Activated CD4-positive, alpha-beta T cell treated with anti-CD3 and anti-CD28 coated beads, Interleukin-2, amount 50 U/mL, for 1 hour (primary cell): ENCODE measurements around the gene AQR.
"Not testable (repeated sequence)": the region's sequence is repeated elsewhere in the genome, so short reads cannot be mapped to it uniquely, and the experiment has no call there.

Source experiments
- DNase-seq: peaks from one replicate; pipeline ENCODE4 v3.0.0-alpha.2; 2020

The AQR gene

DNA sequence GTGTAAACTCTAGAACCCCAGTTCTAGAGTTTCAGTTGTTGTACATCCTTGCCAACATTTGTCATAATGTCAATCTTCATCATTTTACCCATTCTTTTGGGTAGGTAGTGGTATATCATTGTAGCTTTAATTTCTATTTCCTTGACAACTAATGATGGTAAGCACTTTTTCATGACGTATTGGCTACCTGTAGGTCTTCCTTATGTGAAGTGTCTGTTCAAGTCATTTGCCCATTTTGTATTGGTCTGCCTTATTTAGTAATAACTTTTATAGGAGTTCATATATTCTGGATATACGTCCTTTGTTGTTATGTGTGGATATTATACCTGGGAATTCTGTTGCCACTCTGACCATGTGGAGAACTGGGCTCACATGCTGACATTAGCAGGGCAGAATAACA lies 100.4 kb downstream of the AQR start:
- DNase-seq, result no peak

DNA sequence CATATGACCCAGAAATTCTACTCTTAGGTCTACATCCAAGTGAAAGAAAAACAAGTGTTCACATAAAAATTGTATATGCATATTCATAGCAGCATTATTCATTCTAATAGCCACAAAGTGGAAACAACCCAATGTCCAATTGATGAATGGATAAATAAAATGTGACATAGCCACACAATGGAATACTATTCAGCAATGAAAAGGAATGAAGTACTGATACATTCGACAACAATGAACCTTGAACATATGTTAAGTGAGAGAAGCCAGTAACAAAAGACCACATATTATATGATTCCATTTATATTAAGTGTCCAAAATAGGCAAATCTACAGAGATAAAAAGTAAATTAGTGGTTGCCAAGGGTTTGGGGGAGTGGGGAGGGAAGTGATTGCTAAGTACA lies 104.0 kb downstream of the AQR start:
- no peak for DNase-seq

DNA sequence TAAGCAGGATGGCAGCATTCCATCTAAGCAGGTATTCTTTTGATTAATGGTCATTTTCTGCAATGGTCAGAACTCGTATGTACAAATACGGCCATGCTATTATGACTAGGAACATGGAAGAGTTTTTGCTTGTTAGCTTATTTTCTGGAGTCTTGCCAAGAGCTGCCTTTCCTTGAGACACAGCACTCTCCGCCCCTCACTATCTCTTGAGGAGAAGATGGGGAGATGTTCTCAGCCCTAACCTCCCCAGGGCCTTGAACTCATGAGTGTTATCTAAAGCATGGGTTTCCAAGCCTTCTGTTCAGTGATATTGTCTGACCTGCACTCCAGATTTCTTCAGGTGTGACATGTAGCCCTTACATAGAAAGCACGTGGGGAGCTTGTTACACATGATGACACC lies 108.3 kb downstream of the AQR start:
- DNase-seq, result no peak

DNA sequence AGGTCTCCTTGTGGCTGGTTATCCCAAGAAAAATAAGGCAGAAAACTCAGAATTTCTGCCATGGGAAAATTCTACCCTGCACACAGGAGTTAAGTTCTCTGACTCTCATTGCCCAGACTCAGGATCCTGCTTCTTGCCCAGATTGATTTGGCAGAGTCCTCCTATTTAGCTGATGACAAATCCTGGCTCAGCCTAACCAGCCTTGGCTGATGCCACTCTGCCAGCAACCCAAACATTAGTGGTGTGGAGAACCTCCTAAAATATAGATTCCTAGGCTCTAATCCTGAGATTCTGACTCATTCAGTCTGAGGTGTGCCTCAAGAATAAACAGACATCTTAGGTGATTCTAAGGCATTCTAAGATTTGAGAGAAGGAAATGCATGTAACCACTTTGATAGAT lies 113.6 kb downstream of the AQR start:
- no peak for DNase-seq

DNA sequence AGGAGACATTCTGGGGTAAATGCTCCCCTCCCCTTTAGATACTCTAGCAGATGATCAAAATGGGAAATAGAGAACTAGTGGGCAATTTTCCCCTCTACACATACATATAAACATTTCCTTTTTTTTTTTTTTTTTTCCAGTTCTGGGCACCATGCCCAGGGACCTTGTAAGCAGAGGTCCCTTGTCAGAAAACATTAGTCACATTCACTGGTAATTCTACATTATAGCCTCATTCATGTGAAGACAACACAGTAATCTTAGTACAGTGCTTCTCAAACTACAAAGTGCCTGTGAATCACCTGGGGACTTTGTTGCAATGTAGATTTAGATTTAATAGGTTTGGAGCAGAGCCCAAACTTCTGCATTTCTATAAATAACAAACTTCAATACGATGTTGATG lies 114.1 kb downstream of the AQR start:
- DNase-seq, result no peak

DNA sequence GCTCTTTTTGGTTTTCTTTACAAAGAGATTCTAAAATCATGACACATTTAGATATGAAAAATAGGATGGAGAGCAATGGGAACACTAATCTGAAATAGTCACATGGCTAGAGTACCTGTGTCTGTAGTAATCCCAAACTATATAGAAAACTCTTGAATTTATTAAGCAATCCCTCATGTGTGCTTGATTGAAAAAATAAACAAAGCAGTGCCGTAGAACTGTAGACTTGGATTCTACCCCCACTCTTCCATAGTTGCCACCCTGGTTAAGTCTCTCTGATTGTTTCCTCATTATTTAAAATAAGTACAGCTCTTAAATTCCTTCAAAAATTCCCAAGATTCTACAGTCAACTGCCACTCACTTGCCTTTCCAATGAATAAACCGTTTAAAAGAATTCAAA lies 115.3 kb downstream of the AQR start:
- DNase-seq, result no peak

DNA sequence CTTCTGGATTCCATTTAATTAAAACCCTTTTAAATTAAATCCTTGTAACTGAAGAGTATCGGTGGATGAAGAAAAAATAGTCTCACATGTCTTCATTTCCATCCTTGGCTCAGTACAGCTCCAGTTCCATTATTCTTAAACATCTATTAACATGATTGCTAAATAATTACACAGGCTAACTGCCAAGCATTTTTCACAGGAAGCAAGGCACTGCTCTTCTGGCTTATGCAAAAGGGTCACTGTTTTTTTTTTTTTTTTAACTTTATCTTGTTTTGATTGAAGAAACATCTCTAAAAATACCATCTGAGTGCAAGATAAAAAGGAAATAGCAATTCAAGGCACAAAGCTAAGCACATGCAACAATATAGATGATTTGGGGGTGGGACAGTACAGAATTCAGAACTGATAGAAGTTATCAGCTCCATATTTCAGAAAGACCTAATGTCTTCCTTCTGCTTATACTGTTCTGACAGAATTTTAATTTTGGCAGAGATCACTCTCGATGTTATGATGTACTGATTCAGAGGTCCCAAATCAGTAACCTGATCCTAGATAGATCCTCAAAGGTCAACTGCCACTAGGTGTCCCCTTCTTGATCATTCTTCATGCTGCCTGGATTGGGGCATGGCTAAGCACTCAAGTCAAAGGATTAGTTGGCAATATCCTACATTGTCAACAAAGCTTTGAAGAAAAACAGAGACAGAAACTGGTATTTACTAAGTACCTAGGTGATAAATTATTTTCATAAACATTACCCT lies 116.4 kb downstream of the AQR start:
- no peak for DNase-seq

DNA sequence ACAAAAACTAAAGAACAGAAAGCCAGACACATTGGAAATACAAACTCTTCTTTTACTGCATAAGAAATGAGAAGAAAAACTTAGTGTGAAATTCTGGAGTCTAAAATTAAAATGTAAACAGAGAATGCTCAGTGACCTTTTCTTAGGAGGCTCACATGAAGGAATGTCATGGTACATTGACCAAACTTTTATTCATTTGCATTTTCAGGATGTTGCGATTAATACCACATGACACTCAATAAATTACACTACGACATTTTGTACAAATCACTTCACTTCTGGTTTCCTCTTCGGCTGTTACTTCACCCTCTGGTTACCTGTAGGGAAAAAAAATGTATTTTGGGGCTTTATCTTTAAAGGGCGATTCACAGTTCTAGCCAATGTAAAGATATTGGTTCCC lies 117.8 kb downstream of the AQR start:
- DNase-seq, result no peak

DNA sequence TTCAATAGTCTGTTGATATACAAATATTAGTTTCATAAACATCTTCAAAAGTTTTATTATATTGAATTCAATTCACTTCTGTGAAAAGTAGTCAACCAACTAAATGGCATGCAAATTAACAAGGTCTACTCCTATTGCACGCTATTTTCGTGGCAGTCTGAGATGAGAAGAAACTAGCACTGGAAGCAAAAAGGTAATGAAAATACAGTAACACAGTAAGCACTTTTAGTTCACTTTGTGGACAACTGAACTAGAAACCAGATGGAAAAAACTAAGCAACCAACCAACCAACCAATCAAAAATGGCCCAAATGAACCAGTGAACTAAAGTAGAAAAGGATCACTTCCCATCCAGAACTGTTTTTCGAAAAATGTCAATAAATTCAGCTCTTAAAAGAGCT lies 118.5 kb downstream of the AQR start:
- no peak for DNase-seq

DNA sequence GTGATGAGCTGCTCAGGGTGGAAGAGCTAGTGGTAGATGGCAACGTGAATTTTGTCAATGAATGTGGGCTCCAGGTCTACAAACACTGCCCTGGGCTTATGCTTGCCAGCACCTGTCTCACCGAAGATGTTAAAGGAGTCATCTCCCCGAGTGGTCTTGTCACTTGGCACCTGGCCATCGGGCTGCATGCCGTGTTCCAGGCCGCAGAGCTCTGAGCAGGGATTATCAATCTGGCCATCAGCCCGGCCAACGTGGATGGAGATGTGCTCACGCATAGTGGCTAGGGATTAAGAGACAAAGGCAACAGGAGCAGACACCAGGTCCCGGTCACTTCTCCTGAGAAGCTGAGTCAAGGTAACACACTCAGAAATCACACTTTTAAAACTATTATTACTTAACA lies 119.4 kb downstream of the AQR start:
- no peak for DNase-seq

DNA sequence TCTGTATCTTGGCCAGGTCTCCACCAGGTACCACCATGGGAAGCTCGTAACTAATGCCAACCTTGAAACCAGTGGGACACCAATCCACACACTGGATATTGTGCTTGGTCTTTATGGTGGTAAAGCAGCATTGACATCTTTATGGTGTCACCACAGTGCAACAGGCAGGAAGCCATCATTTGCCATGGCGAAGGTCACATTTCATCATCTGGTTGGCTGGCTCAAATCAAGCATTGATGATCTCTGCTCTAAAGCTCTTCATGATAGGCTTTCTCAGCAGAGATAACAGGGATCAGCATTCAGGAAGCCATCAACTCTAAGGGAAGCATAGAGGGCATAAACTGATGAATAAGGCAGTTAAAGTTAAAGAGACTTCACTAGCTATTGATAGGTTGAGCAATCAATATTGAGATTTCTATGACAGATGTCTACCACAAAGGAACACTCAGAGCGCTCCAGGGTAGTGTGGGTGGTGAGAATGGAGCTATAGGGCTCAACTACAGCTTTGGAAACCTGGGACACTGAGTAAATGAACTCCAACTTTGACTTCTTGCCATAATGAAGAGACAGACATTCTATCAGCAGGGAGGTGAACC lies 120.1 kb downstream of the AQR start:
- no peak for DNase-seq

DNA sequence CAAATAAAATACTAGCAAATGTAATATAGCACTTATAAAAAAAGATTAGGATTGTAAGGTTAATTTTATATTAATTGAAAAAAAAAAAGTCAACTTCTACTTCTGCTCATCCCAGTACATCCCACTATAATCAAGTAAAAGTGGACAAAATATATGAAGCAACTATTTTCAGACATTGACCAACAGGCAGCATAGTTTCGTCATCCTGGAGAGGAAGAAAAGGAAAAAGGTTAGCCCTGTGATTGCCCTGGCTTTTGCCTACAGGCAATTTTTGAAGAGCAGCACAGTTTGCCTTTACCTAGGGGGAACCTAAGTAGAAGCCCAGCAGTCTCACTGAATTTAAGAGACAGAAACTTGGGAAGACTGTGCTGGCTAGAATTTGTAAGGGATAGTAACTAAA lies 121.9 kb downstream of the AQR start:
- no peak for DNase-seq

DNA sequence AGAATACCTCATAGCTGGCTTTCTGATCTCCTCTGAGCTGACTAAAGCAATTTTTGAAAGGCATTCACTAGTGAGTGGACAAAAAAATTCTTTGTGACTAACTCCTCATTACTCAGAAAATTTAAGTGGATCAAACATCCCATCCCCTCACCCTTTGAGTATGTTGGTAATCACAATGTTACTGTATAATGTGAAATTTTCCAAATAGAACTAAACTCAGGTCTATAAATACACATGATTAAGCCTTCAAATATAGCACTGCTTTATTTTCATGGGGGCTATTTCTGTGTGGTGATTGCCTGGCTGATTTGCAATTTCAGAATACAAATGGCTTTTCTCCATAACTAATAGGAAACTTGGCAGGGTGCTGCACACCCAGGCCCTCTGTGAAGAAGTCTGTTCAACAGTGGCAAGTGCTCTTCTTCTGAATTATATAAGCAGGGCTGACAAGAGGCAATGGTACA lies 128.2 kb downstream of the AQR start:
- DNase-seq, result no peak

DNA sequence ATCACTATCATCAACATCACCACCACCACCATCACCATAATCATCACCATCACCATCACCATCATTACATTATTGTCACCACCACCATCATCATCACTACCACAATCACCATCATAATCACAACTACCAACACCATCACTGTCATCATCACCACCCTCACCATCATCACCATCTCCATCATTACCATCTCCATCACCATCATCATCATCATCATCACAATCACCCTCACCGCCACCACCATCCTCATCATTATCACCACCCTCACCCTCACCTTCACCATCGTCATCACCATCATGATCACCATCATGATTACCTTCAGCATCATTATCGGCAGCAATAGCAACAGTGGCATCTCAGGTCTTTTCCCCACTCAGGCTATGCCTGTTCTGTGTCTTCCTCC lies 131.3 kb downstream of the AQR start:
- DNase-seq, result no peak

DNA sequence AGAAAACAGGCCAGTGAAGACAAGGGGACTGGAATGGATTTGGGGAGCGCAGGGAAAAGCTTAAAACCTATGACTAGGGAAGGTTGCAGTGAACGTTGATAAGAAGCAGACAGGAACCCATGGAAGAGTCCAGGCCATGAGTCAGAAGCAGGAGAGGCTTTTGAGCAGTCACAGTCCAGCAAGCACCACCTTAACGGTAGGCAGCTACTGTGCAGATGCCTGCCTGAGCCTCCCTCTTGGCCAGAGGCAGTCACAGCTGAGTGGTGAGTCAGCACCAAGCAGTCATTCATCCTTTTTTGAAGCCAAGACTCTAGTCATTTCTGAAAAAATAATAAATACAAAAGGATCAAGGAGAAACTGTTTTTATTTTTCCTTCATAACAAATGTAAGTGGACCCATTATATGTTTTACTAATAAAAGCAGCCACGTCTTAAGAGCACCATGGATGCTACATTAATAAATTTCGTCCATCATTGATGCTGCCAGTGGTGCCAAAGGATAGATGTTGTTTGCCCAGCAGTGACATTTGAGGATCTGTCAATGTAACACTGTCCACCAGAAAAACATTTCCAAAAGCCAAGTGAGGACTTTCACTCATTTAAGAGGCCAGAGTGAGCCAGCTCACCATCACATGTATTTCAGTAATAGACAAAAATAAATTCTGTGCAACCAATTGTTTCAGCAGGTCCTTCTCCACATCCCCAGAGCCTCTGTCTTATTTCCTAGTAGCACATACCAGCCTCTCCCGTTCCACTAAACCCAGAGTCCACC lies 132.1 kb downstream of the AQR start:
- no peak for DNase-seq

DNA sequence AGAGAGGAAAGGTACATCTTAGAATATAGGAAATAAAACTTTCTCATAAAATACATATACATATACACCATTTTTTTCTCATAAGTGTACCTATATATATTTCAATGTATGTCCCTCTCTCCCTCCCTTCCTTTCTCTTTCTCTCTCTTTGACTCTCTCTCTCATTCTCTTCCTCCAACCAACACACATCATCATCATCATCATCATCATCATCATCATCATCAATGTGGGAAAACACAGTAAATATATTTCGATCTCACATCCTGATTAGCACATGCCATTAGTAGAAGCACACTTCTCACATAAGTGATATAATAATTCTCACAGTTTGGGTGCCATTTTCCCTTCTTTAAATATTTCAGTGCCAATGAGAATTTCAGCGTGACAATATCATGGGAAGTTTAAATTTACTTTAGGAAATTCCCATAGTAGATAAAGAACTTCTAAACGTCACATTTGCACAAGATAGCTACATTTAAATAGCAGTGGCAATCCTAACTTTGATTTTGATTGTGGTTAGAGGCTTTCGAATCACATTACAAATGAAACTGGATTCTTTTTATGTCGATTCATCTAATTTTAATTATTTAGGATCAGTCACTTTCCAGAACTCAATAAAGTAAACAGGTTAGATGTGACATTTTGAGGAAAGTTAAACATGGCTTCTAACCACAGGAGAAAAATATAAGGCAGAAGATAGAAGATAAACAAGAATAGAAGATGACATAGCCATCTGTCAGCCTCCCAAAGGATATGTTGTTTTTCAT lies 141.2 kb downstream of the AQR start:
- DNase-seq, result no peak

DNA sequence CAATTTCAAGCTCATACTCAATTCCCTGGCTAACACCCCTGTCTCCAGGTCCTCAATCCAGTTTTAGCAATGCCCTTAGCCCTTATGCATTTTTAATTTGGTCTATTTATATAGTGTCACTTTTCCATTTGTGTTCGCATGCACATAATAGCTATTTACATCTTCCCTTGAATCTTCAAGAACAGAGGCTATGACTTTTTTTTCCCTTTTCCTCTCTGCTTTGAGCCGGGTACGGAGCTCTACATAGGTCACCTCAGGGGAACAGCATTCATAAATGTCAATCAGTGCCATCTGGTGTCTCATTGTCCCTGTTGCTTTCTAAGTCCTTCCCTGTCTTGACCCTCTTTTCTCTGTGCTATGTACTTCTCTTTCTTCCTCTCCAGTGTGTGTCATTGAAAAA lies 147.7 kb downstream of the AQR start:
- DNase-seq, result no peak

DNA sequence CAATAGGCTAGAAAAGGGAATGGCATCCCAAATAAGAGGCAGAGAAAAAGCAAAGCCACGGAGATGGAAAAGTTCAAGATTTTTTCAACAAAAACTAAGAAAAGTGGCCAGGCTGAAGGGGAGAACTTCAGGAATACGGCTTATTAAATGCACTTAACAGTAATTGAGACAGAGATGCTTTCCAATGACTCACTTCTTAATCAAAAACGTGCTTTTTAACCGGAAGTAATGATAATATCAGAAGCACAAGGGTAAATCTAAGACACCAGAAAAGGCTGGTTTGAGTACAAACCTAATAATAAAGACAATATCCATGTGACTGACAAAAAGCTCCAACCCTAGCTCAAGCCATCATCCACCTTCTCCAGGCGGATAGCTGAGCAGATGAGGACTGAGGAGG lies 149.4 kb downstream of the AQR start:
- no peak for DNase-seq

DNA sequence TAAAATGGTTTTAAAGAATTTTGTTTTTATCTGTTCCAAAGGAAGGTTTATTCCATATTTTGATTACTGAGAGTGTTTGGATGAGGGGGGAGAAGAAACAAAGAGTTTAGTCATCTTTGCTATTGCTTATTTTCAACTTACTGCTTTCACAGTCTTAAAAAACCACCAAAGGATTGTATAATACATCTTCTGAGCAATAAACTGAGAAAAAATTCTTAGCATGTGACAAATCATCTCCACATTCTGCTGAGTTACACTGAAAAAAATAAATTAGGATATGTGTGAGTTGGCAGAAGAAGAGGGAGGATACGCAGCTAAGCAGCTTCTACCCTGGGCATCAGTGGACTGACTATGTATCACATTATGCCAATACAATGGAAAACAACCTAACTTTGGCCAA lies 151.0 kb downstream of the AQR start:
- no peak for DNase-seq

DNA sequence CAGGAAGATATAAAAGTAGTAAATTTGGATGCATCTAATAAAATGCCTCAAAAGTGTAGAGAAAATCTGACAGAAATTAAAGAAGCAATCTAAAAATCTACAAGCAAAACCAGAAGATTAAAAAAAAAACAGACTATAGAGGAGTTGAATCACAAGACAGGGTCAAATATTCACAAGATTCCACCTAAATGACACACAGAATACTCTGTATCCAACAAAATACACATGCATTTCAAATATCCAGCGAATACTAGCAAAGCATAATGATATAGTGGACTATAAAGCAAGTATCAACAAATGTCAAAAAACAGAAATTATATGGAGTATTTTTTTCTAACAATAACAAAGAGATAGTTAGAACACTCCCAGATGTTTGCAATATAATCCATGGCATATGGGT lies 153.7 kb downstream of the AQR start:
- DNase-seq, result no peak

DNA sequence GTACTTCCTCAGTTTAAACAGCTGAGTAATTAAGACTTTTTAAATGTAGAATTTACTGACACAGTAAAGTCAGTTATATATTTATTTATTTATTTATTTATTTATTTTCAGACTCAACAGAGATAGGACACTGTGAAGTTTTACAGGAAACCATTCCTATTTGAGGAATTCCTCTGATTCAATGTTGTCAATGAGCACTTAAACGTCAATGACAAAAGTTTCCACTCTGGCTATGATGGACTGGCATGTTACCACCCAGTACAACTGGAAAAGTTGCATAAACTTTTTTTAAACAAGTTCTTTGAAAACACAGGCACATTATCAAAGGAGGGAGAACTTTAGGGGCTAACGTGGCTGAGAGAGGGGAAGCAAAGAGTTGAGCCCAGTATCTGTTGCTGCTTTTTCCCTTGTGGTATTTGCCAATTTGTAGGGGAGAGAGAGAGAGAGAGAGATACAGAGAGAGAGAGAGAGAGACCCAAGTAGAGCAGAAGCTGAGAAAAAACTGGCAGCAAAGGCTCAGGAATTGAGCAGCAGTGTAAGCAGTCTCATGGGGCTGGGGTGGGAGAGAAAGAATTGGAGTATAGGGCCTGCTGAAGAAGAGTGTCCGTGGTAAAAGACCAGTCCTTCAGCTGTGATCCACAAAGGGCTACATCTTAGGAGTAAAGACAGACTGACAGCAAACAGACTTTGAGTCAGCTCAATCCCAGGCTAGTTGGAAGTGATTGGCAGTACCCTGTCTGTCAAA lies 155.9 kb downstream of the AQR start:
- no peak for DNase-seq

DNA sequence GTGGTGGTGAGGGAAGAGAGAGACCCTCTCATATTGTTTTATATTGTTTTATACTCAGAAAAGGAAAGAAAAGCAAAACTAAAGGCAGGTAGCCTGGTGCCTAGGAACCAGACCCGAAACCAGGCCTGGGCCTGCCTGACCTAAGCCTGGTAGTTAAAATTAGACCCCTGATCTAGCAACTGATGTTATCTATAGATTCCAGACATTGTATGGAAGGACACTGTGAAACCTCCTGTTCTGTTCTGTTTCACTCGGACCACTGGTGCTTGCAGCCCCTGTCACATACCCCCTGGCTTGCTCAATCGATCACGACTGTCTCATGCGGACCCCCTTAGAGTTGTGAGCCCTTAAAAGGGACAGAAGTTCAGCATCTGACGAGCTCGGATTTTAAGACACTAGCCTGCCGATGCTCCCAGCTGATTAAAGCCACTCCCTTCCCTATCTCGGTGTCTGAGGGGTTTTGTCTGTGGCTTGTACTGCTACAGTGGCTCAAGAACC lies 156.6 kb downstream of the AQR start:
- DNase-seq, result not testable (repeated sequence)

DNA sequence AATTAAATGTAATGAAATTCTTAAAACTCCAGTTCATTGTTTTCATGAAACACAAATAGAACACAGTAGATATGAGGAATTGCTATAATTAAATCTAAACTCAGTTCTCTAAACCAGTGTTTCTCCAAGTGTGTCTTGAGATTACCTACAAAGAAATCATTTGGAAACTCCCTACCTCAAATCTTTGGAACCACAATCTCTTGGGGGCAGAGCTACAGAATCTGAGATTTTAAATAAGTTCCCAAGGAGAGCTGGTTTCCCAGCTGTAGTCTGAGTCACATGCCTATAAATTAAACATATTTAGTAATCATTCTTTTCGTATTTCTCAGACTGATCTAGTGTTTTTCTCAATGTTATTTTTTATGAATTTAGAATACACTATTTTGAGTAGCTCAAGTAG lies 157.2 kb downstream of the AQR start:
- no peak for DNase-seq
